Tibial nerve (tissue), 3 donors: ENCODE measurements around the gene GCNT4.

Source experiments
- CTCF ChIP-seq, 5 experiments: fragments of 200-600 bp in 3 of 5; fragments of 450-650 bp in 2 of 5; sonication (generic) in 3 of 5; IDR thresholded peaks; one replicate each; pipeline ENCODE4 v1.5.1; 2016 to 2019; ENCODE audit warnings: antibody characterized with exemption in 5 of 5, mild to moderate bottlenecking in 3 of 5, moderate library complexity in 2 of 5
- POLR2A ChIP-seq, 2 donors: fragments of 450-650 bp; IDR thresholded peaks; one replicate each; pipeline ENCODE4 v1.6.1; 2017; ENCODE audit warnings: antibody characterized with exemption in 2 of 2, mild to moderate bottlenecking in 2 of 2, moderate library complexity in 2 of 2

- TF ChIP-seq CTCF (IDR thresholded peaks at IDR 0.05) (no peak), POLR2A (IDR thresholded peaks at IDR 0.05) (no peak)
Observed at GRCh38 chr5:75057561-75057960, 5.2 kb upstream of the GCNT4 start.
